Measurements from ENCODE around the gene MAT2B. TPM values are rescaled to one million over a fixed set of nuclear protein-coding genes. Genes with fewer than 3 reads are reported as not detected.

The MAT2B gene
- total and polyA plus RNA-seq, 9 of the 15 experiments (the other 6 are each of a cell fraction or from before 2014, with no cell fraction given) = 32.0 to 57.7 (median 43.6) TPM

DNA sequence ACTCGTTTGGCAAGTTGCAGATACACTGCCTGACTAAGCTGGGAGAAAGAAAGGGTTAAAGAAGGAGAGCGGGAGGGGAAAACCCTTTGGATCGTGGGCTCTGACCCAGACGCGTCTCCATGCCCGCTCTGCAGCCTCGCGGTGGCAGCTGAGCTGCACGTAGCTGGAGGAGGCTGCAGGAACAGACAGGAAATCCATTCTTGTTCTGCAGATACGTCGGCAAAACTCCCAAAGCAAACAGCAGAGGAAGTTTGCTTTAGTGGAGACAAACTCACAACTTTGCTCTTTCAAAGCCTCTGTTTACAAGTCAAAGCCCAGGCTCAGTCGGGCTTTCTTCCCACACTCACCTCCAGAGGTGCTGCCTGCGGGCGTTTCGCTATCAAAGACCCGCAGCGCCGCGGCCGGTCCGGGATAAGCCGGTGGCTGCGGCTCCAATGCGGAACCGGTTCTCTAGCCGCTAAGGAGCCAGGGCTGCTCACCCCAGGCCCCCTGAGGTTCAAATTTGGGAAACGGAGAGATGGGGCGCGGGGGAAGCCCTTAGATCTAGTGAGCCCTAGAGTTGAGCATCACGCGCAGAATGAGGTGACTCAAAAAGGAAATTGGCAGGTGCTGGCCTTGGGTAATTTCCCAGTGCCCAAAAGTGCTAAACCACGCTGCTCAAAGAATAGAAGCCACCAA lies 60.7 kb downstream of the MAT2B start:
- H3K27me3 ChIP-seq (ENCODE audit: control insufficient read depth in 2 of 2, insufficient read depth in 2 of 2, low read length in 2 of 2) = peaks cover 8 to 10% of the 10 kb centered on the region in 2 experiments; a peak in 4 of 5 replicates
- H3K4me3 ChIP-seq = no peak overlapping the region
- FAIRE-seq (no peak), ATAC-seq (peak; percentile 60), DNase-seq (ENCODE audit: extremely low read depth in 1 of 4, low spot score in 3 of 4) (no peak)
- in situ Hi-C loops (cut with MboI) (loop anchor here (10.0 to 25.0 kb wide), 2 partner anchors 919 to 1646 kb away; no protein-coding TSS in a partner anchor), intact Hi-C loops (cut with micrococcal nuclease) (loop anchor here (2.0 to 10.0 kb wide), 3 partner anchors 935 to 1889 kb away; no protein-coding TSS in a partner anchor)
- ChIA-PET POLR2A (no interaction called here), CTCF (ENCODE audit: low intra/inter-chr PET ratio) (interaction anchor here (1.5 kb wide), 1 partner anchor 938 kb away, joined by 4 read pairs; no protein-coding TSS in a partner anchor)
- no peak overlapping the region for H2AFZ ChIP-seq (ENCODE audit: low read depth, low read length)
- peaks cover 0 to 3% of the 10 kb centered on the region in 2 experiments; a peak in 1 of 5 replicates for H3K4me1 ChIP-seq (replicated peaks in 1 of 2; ENCODE audit: control insufficient read depth in 2 of 2, insufficient read depth in 2 of 2, low read length in 2 of 2)
- no peaks in the 10 kb centered on the region for H3K79me2 ChIP-seq (ENCODE audit: control insufficient read depth, insufficient read depth, low read length)
- H3K4me2 ChIP-seq (ENCODE audit: insufficient read depth, low read length) = no peak overlapping the region; the same call in 1 of the 2 replicates
- no peaks in the 10 kb centered on the region for H3K9me3 ChIP-seq (replicated peaks; ENCODE audit: control insufficient read depth, insufficient read depth, low read depth, low read length)
- no peaks in the 10 kb centered on the region for H3K36me3 ChIP-seq (ENCODE audit: control insufficient read depth, insufficient read depth, low read length)
- no peaks in the 10 kb centered on the region for H3K9me1 ChIP-seq (ENCODE audit: control insufficient read depth, insufficient read depth, low read length)
- H4K20me1 ChIP-seq (replicated peaks; ENCODE audit: control insufficient read depth, insufficient read depth, low read length) = no peaks in the 10 kb centered on the region
- WGBS (ENCODE audit: insufficient coverage, low coverage, missing lambda C conversion rate) = 2% methylated on average over 31 of the region's 32 CpGs
- H3K9ac ChIP-seq (ENCODE audit: insufficient read depth in 1 of 2, low read depth in 2 of 2, low read length in 2 of 2) = no peak overlapping the region
- BruUV-seq (replicated peaks) = no TSS peak
- no peak overlapping the region for H3K27ac ChIP-seq (ENCODE audit: extremely low read depth, low read depth, low read length)
- TF ChIP-seq ZNF79 (CRISPR knock-in tag; IDR thresholded peaks at IDR 0.05; ENCODE audit: low read depth) (no peak), TSHZ1 (CRISPR knock-in tag; IDR thresholded peaks at IDR 0.05) (no peak), CXXC5 (CRISPR knock-in tag; IDR thresholded peaks at IDR 0.05) (no peak), POLR3A (IDR thresholded peaks at IDR 0.05; ENCODE audit: borderline replicate concordance, extremely low read depth, insufficient read depth, insufficient read length) (no peak), POLR2AphosphoS5 (IDR thresholded peaks at IDR 0.05; ENCODE audit: control insufficient read depth, insufficient read depth, low read depth, low read length) (no peak), NFIX (CRISPR knock-in tag; IDR thresholded peaks at IDR 0.05; ENCODE audit: low read depth) (no peak), PPARD (CRISPR knock-in tag; IDR thresholded peaks at IDR 0.05) (no peak), MAFG (tag; conservative IDR thresholded peaks at IDR 0.05) (no peak)
- TF ChIP-seq, protein P1, sequence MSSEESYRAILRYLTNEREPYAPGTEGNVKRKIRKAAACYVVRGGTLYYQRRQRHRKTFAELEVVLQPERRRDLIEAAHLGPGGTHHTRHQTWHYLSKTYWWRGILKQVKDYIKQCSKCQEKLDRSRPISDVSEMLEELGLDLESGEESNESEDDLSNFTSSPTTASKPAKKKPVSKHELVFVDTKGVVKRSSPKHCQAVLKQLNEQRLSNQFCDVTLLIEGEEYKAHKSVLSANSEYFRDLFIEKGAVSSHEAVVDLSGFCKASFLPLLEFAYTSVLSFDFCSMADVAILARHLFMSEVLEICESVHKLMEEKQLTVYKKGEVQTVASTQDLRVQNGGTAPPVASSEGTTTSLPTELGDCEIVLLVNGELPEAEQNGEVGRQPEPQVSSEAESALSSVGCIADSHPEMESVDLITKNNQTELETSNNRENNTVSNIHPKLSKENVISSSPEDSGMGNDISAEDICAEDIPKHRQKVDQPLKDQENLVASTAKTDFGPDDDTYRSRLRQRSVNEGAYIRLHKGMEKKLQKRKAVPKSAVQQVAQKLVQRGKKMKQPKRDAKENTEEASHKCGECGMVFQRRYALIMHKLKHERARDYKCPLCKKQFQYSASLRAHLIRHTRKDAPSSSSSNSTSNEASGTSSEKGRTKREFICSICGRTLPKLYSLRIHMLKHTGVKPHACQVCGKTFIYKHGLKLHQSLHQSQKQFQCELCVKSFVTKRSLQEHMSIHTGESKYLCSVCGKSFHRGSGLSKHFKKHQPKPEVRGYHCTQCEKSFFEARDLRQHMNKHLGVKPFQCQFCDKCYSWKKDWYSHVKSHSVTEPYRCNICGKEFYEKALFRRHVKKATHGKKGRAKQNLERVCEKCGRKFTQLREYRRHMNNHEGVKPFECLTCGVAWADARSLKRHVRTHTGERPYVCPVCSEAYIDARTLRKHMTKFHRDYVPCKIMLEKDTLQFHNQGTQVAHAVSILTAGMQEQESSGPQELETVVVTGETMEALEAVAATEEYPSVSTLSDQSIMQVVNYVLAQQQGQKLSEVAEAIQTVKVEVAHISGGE (CRISPR knock-in tag; IDR thresholded peaks at IDR 0.05) = no peak

All from K562 (cell line).